Measurements from ENCODE around the gene TINAGL1.

Gene TINAGL1, protein sequence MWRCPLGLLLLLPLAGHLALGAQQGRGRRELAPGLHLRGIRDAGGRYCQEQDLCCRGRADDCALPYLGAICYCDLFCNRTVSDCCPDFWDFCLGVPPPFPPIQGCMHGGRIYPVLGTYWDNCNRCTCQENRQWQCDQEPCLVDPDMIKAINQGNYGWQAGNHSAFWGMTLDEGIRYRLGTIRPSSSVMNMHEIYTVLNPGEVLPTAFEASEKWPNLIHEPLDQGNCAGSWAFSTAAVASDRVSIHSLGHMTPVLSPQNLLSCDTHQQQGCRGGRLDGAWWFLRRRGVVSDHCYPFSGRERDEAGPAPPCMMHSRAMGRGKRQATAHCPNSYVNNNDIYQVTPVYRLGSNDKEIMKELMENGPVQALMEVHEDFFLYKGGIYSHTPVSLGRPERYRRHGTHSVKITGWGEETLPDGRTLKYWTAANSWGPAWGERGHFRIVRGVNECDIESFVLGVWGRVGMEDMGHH

DNA sequence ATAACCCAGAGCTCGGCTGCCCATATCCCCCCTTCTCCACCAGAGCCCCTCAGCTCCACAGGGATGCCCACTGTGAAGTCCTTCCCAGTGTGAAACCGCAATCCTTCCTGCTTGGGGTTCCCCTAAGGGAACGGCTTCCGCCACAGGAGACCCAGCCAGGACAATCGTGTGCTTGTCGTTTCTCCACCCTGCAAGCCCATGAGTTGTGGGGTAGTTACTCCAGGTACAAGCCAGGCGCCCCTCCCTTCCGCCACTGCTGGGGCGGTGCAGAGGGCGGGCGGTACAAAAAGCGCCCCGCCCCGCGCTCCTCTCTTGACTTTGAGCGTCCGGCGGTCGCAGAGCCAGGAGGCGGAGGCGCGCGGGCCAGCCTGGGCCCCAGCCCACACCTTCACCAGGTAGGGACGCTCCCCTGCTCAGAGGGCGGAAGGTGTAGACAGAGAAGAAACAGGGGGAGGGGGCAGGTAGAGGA, at the start of gene TINAGL1:
TINAGL1 (plus strand) TSS at position 315 of the 469 bp plus-strand sequence. CDS start 634 bp downstream, outside the sequence.
- peak in 1 of 10 donors; percentile 65 for DNase-seq
- intact Hi-C loops (cut with DNase I) = no loop called here

DNA sequence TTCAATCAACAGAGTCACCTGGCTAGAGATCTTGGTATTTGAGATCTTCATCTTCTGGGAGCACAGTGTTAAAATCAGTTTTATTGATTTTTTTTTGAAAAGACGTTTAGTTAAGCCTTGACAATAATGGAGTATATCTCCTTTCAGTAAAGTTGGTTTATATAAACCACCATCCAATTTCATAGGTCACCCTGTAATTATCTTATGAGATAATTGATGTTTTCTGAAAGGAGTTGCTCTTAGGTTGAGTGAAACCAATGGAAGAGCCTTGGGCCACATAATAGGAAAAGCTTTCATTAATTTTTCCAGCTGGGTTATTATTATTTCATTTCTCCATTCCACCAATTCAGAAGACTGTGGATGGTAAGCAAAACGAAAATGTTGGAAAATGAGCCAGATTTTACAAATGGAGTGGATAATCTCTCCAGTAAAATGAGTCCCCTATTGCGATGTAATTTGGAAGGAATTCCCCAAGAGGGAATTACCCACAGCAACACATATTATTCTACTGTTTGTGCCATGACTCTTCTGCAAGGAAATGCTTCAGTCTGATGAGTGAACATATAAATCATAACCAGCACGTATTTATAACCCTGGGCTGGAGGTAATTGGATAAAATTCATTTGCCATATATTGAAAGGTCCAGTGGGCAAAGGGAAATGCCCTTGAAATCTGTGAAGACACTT, 46.2 kb upstream of the TINAGL1 start:
- DNase-seq = no peak
- intact Hi-C loops (cut with DNase I) = no loop called here

DNA sequence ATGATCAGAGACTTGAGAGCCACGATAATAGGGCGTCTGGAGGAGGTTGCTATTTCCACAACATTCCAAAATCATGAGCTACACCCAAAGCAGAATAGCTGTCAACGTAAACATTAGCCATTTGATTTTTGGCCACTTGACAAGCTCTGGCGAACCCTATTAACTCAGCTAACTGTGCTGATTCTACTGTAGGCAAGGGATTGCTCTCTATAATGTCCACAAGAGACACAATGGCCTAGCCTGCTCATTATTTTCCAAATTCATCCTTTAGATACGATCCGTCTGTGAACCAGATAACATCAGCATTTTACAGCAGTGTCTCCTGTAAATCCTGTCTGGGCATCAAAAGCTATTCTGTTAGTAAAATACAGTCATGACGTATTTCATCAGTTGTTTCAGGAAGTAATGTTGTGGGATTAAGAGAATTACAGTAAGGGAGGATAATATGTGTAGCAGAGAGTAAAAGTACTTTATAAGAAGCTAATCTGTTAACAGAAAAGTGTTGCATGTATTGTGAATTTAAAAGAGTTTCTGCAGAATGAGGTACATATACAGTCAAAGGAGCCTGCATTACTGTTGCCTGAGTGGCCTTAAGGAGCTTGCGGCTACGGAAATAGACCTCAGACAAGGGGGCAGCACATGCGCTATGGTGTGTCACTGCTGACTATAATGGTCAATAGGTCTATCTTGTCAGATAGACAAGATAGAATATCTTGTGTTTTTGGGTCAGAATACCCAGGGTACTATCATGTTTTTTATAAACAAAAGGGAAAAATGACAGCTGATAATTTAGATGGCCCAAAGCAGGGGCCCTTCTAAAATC, 44.9 kb upstream of the TINAGL1 start:
- intact Hi-C loops (cut with DNase I) = no loop called here
- no peak for DNase-seq

DNA sequence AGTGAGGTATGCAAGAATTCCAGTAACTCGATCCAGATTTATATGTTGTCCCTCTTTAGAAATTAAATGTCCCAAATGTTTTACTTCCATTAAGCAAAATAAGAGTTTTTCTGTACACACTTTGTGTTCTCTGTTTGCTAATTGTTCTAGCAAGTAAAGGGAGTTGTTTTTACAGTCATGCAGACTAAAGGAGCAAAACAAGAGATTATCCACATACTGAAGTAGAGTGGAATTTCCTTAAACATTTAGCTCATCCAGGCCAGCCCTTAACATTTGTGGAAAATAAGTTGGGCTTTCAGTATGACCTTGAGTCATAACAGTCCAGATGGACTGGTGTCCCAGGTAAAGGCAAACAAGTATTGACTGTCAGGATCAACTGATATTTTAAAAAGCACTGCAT, 44.1 kb upstream of the TINAGL1 start:
- intact Hi-C loops (cut with DNase I) = no loop called here
- no peak for DNase-seq

DNA sequence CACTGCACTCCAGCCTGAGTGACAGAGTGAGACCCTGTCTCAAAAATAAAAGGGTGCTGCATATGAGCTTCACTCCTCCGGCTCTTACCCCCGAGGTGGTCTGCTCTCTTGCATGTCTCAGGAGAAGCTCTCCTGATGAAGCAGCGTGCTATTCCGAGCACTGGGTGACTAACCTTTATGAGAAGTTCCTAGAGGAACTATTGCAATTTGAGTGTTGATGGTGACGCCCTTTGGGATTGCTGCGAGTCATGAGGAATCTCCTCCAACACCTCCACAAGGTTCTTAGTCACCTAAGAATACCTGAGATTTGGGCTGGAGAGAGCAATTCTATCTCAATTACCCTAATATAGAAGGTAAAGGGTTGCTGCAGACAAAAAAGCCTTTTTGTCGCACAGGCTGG, 40.8 kb upstream of the TINAGL1 start:
- DNase-seq = no peak
- intact Hi-C loops (cut with DNase I) = no loop called here

DNA sequence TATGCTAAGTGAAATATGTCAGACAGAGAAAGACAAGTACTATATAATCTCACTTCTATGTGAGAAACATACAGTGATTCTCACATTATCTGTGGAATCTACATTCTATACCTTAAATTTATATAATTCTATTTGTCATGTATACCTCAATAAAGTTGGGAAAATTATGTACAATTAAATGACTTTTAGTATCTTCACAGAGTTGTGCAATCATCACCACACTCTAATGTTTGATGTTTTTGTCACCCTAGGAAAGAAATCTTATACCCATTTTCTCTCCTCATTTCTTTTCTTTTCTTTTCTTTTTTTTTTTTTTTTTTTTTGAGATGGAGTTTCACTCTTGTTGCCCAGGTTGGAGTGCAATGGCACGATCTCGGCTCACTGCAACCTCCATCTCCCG, 37.0 kb upstream of the TINAGL1 start:
- DNase-seq = no peak
- intact Hi-C loops (cut with DNase I) = no loop called here

DNA sequence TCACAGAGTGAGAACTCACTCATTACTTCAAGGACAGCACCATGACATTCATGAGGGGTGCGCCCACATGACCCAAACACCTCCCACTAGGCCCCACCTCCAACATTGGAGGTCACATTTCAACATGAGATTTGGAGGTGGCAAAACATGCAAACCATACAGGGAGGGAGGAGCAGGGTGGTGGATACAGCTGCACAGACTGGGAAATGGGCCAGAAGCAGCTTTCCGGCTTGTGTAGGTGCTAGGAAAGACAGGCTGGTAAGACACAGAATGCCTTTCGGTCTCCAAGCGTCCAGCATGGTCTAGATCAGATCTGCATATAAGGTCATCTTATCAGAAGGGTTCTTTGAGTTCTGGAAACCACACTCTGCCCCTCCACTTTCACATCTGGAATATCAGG, 35.1 kb upstream of the TINAGL1 start:
- intact Hi-C loops (cut with DNase I) = loop anchor here (10.0 kb wide), 2 partner anchors 356 to 744 kb away; no protein-coding TSS in a partner anchor
- peak in 3 of 10 donors; percentile 31 to 87 (median 76) for DNase-seq

DNA sequence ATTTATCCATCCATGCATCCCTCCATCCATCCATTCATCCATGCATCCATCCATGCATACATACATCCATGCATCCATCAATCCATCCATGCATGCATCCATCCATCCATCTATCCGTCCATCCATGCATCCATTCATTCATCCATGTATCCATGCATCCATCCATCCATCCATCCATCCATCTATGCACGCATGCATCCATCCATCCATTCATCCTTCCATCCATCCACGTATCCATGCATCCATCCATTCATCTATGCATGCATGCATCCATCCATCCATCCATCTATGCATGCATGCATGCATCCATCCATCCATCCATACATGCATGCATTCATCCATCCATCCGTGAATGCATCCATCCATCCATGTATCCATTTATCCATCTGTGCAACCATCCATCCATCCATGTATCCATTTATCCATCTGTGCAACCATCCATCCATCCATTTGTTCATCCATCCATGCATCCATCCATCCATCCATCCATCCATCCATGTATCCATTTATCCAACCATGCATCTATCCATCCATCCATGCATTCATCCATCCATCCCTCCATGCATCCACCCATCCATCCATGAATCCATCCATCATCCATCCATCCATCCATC, 30.3 kb upstream of the TINAGL1 start:
- DNase-seq = no peak
- intact Hi-C loops (cut with DNase I) = loop anchor here (5.0 to 10.0 kb wide), 3 partner anchors 159 to 739 kb away; no protein-coding TSS in a partner anchor

DNA sequence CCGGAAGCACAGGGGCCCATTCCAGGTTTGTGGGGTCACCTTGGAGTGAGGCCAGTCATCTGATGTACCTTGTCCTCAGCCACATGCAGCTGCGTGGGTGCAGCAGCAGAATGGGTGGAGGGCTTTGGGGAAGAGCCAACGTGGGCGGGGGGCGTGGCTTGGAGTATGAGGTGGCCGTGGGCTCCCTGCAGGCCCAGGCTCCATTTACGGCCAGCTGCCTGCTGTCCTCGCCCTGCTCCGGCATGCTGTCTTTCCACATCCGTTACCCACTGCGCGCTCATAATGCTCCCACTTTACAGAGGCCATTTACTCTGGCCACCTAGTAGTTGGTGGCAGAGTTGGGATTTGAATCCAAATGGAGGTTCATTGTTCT, 27.8 kb upstream of the TINAGL1 start:
- no peak for DNase-seq
- intact Hi-C loops (cut with DNase I) = loop anchor here (2.0 to 10.0 kb wide), 4 partner anchors 88 to 736 kb away; no protein-coding TSS in a partner anchor

DNA sequence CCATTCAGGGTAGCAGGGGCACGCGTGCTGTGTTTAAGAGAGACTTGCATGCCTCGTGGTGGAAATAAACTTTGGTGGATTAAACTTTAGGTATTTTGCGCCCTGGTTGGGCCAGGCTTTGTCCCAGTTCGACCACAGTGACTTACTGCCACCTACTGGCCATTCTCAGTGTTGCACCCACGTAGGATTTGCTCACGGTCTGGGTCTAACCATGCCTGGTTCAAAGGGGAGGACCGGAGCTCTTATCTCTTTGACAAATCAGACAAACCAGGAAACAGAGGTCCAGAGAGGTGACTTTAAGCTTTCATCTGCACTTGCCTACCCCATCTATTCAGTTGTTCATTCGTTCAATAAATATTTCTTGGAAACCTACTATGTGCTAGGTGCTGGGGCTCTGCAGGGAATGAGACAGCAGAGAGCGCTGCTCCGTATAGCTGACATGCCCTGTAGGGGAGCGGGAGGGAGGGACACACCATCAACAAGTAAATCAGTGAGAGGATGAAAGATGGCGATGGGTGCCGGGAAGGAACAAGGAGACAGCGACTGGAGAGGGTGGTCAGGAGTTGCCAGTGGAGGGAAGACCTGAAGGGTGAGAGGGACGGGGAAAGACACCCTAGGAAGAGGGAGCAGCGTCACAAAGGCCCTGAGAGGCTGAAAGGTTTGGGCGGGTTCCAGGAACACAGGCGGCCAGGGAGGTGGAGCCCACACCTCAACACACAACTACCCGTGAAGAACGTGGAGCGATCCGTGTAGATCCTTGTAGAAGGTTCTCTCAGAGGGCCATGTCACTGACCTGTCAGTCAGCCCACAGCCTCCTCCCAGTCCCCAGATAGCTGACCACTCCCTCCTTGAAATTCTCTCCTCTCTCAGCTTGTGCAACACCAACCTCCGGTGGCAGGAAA, 27.2 kb upstream of the TINAGL1 start:
- peak; percentile 63 to 96 (median 88) for DNase-seq
- intact Hi-C loops (cut with DNase I) = loop anchor here (2.0 to 10.0 kb wide), 4 partner anchors 88 to 736 kb away; no protein-coding TSS in a partner anchor

DNA sequence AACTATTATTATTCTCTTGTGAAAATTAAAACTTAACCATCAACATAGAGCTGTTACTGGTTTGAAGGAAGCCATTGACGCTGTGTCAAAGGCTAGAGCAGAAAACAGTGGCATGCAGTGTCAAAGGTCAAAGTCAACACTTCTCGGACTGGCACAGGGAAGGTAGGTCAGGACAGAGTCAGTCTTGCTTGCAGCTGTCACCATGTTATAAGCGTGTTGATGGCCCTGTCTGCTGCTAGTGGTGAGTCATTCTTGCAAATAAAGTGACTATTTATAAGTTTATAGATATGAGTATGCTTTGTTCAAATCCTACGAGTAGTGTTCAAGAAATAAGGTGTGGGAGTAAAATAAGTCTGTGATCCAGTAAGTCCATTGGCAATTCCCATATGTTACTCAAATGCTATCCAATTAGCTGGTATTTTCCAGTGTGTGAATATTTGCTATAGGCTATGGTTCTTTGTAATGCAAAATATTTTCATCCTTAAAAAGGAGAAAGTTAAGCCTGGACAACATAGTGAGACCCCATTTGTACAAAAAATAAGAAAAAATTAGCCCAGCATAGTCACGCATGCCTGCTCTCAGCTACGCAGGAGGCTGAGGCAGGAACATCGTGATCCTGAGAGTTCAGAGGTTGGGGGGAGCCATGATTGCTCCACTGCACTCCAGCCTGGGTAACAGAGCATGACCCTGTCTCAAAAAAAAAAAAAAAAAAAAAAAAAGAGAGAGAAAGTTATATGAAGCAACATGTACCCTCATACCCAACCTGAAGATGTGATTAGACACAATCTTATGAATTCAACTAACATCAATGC, 26.3 kb upstream of the TINAGL1 start:
- DNase-seq = no peak
- intact Hi-C loops (cut with DNase I) = loop anchor here (2.0 to 10.0 kb wide), 4 partner anchors 89 to 735 kb away; no protein-coding TSS in a partner anchor

DNA sequence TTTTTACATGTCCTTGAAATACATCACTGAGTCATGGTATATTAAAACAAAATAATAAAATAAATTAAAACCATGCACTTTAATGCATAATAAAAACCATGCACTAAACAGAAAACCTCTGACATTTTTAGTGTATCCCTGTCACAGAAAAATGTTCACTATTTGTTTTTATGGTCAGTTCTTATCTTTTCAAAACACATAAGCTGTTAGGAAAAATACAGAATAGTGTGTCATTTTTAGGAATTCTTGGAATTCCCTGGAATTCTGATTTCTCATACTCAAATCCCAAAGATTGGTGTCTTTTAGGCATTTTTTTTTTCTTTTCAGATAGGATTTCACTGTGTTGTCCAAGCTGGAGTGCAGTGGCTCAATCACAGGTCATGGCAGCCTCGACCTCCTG, 25.1 kb upstream of the TINAGL1 start:
- intact Hi-C loops (cut with DNase I) = no loop called here
- no peak for DNase-seq

DNA sequence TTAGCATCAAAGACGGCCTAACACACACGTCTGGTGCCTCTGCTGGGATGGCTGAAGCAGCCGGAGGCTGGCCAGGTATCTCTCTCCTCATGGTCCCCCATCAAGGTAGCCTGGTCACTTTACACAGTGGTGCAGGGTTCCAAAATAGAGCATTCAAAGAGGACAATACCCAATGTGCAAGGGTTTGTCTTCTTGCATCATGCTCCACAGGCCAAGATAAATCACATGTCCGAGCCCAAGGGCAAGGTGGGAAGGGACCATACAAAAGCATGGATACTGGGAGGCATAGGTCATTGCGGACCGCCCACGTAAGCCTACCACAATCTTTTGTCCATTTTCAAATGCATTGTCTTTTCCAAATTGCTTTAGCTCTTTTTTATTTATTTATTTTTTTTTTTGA, 23.8 kb upstream of the TINAGL1 start:
- intact Hi-C loops (cut with DNase I) = no loop called here
- no peak for DNase-seq

DNA sequence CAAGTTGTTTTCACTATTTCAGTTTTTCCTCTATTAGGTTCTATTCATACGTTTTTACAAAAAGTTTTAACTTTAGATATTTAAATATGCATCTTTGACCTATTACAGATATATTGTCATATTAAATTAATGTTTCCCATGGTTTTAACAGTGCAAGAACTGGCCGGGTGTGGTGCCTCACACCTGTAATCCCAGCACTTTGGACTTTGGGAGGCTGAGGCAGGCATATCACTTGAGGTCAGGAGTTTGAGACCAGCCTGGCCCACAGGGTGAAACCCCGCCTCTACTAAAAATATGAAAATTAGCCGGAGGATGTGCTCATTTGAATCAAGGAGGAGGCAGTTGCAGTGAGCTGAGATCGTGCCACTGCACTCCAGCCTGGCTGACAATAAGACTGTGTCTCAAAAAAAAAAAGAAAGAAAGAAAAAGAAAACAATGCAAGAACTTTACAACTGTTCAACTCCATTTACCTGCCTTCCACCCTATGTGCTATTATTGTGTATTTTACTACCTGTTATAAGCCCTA, 19.8 kb upstream of the TINAGL1 start:
- intact Hi-C loops (cut with DNase I) = no loop called here

DNA sequence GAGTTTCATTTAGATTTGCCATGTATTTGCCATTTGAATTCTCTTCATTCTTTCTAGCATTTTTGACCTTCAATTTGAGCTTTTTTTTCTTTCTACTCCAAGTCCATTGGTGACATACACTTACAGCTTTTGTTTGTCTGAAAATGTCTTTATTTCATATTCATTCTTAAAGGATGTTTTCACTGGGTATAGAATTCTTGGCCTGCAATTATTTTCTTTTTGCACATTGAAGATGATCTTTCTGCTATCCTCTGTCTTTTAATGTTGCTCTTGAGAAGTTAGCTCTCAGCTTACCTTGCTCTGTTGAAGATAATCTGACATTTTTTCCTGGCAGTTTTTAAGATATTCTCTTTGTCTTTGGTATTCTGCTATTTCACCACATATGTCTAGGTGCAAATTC, 16.6 kb upstream of the TINAGL1 start:
- DNase-seq = no peak
- intact Hi-C loops (cut with DNase I) = no loop called here

More for the DNA sequence above, 19.8 kb upstream of the TINAGL1 start:
- DNase-seq = no peak

DNA sequence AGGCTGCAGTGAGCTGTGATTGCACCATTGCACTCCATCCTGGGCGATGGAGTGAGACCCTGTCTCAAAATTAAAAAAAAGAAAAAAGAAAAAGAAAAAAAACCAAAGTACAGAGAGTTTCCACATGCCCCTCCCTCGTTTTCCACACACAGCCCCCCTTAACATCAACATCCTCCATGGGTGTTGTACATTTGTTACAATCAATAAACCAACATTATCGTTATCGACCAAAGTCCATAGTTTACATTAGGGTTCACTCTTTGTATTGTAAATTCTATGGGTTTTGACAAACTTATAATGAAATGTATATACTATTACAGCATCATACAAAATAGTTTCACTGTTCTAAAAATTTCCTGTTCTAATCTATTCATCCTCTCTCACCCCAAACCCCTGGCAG, 15.9 kb upstream of the TINAGL1 start:
- no peak for DNase-seq
- intact Hi-C loops (cut with DNase I) = no loop called here

DNA sequence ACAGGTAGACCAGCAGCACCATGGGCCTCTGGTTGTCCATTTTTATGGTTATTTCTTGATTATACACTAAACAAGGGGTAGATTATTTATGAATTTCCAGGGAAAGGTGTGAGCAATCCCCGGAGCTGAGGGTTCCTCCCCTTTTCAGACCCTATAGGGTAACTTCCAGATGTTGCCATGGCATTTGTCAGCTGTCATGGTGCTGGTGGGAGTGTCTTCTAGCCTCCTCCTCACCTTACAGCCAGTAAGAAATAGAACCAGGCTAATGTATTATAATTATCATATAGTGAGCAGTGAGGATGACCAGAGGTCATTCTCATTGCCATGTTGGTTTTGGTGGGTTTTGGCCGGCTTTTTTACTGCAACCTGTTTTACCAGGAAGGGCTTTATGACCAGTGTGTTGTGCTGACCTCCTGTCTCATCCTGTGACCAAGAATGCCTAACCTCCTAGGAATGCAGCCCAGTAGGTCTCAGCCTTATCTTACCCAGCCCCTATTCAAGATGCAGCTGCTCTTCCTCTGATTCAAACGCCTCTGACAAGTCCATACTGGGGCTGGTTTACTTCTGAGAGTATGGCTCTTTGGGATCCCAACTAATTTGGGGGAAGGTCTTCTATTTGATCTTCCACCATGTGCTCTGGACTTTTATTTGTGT, 13.5 kb upstream of the TINAGL1 start:
- intact Hi-C loops (cut with DNase I) = no loop called here
- no peak for DNase-seq
